HepG2 (cell line): Measurements from ENCODE around the gene AQP5.

ENCODE experiments used
- CTCF ChIP-seq: sonication (generic); formaldehyde crosslinking; IDR thresholded peaks from 2 replicates; pipeline ENCODE4 v1.5.0; 2020; ENCODE audit warnings: mild to moderate bottlenecking, missing genetic modification reagents, moderate library complexity
- MTA3 ChIP-seq: sonication (generic); formaldehyde crosslinking; IDR thresholded peaks from 2 replicates; pipeline ENCODE4 v1.4.0; 2020; ENCODE audit warnings: missing genetic modification reagents
- POLR2A ChIP-seq, 2 experiments: IDR thresholded peaks; 2 replicates each; pipeline ENCODE4 v1.6.1; 2011; ENCODE audit warnings: low read depth in 2 of 2, low read length in 2 of 2, mild to moderate bottlenecking in 1 of 2, moderate library complexity in 1 of 2; ENCODE audit not compliant: insufficient read depth in 1 of 2
- RXRB ChIP-seq: IDR thresholded peaks from 2 replicates; pipeline ENCODE4 v1.6.1; 2016; ENCODE audit warnings: borderline replicate concordance, missing genetic modification reagents, missing compliant biosample characterization
- SP1 ChIP-seq, 2 experiments: fragments of 450-650 bp in 1 of 2; sonication (generic) in 1 of 2; formaldehyde crosslinking in 1 of 2; IDR thresholded peaks; 2 replicates each; pipeline versions ENCODE4 v1.4.0 to v1.6.1; 2016 to 2020; ENCODE audit warnings: missing genetic modification reagents in 1 of 2
- ZNF318 ChIP-seq: sonication (generic); formaldehyde crosslinking; IDR thresholded peaks from 2 replicates; pipeline ENCODE4 v1.4.0; 2020; ENCODE audit warnings: mild to moderate bottlenecking, missing genetic modification reagents
- ZNF687 ChIP-seq: sonication (generic); formaldehyde crosslinking; IDR thresholded peaks from 2 replicates; pipeline ENCODE4 v1.5.1; 2020; ENCODE audit warnings: mild to moderate bottlenecking, missing genetic modification reagents, moderate library complexity
- ZNF792 ChIP-seq: IDR thresholded peaks from 2 replicates; pipeline ENCODE4 v1.6.1; 2016

GRCh38 chr12:49965836-49966235 is 4.2 kb downstream of the AQP5 start:
- TF ChIP-seq RXRB (CRISPR knock-in tag) (no peak), ZNF318 (CRISPR knock-in tag) (no peak), SP1 (IDR thresholded peaks at IDR 0.05) (no peak), SP1 (CRISPR knock-in tag; IDR thresholded peaks at IDR 0.05) (no peak), CTCF (CRISPR knock-in tag) (no peak), ZNF792 (no peak), POLR2A (IDR thresholded peaks at IDR 0.05; ENCODE audit: insufficient read depth in 1 of 2, low read depth in 2 of 2, low read length in 2 of 2) (no peak), MTA3 (CRISPR knock-in tag) (no peak), ZNF687 (no peak)
